Measurements from ENCODE around the gene RIN2. TPM values are rescaled to one million over a fixed set of nuclear protein-coding genes. Genes with fewer than 3 reads are reported as not detected.

The RIN2 gene
- total RNA-seq, 2 donors from 2014 or later: 33.1 to 56.6 TPM

- no peak overlapping the region for H3K4me3 ChIP-seq
- H3K4me1 ChIP-seq: peaks cover 0 to 60% of the 10 kb centered on the region in 2 donors
- H3K27ac ChIP-seq: peak overlapping the region; percentile 78 to 83
- DNase-seq (ENCODE audit: low spot score): peak; percentile 75
- TF ChIP-seq CTCF (IDR thresholded peaks at IDR 0.05): peak; percentile 68 to 82
- peaks cover 0 to 13% of the 10 kb centered on the region in 2 donors for H3K9me3 ChIP-seq
- no peaks in the 10 kb centered on the region for H3K36me3 ChIP-seq
- H3K27me3 ChIP-seq: no peaks in the 10 kb centered on the region
Observed at GRCh38 chr20:19784511-19785172, 26.6 kb downstream of the RIN2 start.

- Histone ChIP-seq H3K4me1 (peaks cover 0 to 54% of the 10 kb centered on the region in 2 donors), H3K27ac (peak overlapping the region; percentile 78 to 83), H3K9me3 (peaks cover 0 to 13% of the 10 kb centered on the region in 2 donors), H3K36me3 (no peaks in the 10 kb centered on the region), H3K27me3 (no peaks in the 10 kb centered on the region), H3K4me3 (peak overlapping the region in 1 of 2 donors; percentile 14)
- no peak for TF ChIP-seq CTCF (IDR thresholded peaks at IDR 0.05)
- DNase-seq (ENCODE audit: low spot score): no peak
Observed at GRCh38 chr20:19785173-19785982, 27.3 kb downstream of the RIN2 start.

- H3K4me3 ChIP-seq: no peak overlapping the region
- peak overlapping the region; percentile 78 to 83 for H3K27ac ChIP-seq
Observed at GRCh38 chr20:19785983-19786285, 27.9 kb downstream of the RIN2 start.

GRCh38 chr20:19786311-19786710, 28.3 kb downstream of the RIN2 start:
- Histone ChIP-seq H3K27me3 (no peaks in the 10 kb centered on the region), H3K4me3 (no peak overlapping the region), H3K9me3 (peaks cover 0 to 13% of the 10 kb centered on the region in 2 donors), H3K27ac (peak overlapping the region; percentile 78 to 83), H3K4me1 (peaks cover 0 to 44% of the 10 kb centered on the region in 2 donors), H3K36me3 (no peaks in the 10 kb centered on the region)
- no peak for TF ChIP-seq CTCF (IDR thresholded peaks at IDR 0.05)
- peak; percentile 67 for DNase-seq (ENCODE audit: low spot score)

More at GRCh38 chr20:19785983-19786285, 27.9 kb downstream of the RIN2 start:
- peaks cover 0 to 13% of the 10 kb centered on the region in 2 donors for H3K9me3 ChIP-seq
- H3K36me3 ChIP-seq: no peaks in the 10 kb centered on the region
- peak; percentile 57 for DNase-seq (ENCODE audit: low spot score)
- H3K4me1 ChIP-seq: peaks cover 0 to 48% of the 10 kb centered on the region in 2 donors
- no peak for TF ChIP-seq CTCF (IDR thresholded peaks at IDR 0.05)
- H3K27me3 ChIP-seq: no peaks in the 10 kb centered on the region

- Histone ChIP-seq H3K27ac (peak overlapping the region in 1 of 2 donors; percentile 83), H3K9me3 (peaks cover 0 to 13% of the 10 kb centered on the region in 2 donors), H3K4me3 (no peak overlapping the region), H3K27me3 (no peaks in the 10 kb centered on the region), H3K36me3 (no peaks in the 10 kb centered on the region), H3K4me1 (peaks cover 0 to 51% of the 10 kb centered on the region in 2 donors)
- no peak for DNase-seq (ENCODE audit: low spot score)
- no peak for TF ChIP-seq CTCF (IDR thresholded peaks at IDR 0.05)
Observed at GRCh38 chr20:19787366-19787765, 29.3 kb downstream of the RIN2 start.
